ENCODE measurements around the gene USP19.

DNA sequence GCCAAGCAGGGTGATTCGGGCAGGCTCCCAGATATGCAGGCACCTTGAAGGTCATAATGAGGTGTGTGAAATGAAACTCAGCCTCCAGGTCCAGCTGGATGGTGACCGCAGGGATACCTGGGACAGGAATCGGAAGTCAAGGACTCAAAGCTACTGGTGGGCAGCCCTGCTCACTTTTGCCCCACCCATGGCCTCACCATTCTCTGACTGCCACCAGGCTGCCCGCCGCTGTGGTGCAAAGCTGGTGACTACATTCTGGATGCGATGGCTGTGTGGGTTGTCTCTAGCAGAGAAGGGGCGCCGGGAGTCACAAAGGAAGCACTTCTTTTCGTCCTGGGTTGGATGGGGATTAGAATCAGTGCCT, 11.4 kb upstream of the USP19 start:
- TF ChIP-seq, protein P1, sequence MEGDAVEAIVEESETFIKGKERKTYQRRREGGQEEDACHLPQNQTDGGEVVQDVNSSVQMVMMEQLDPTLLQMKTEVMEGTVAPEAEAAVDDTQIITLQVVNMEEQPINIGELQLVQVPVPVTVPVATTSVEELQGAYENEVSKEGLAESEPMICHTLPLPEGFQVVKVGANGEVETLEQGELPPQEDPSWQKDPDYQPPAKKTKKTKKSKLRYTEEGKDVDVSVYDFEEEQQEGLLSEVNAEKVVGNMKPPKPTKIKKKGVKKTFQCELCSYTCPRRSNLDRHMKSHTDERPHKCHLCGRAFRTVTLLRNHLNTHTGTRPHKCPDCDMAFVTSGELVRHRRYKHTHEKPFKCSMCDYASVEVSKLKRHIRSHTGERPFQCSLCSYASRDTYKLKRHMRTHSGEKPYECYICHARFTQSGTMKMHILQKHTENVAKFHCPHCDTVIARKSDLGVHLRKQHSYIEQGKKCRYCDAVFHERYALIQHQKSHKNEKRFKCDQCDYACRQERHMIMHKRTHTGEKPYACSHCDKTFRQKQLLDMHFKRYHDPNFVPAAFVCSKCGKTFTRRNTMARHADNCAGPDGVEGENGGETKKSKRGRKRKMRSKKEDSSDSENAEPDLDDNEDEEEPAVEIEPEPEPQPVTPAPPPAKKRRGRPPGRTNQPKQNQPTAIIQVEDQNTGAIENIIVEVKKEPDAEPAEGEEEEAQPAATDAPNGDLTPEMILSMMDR (IDR thresholded peaks at IDR 0.05) = no peak
- no peak for TF ChIP-seq POLR2A (IDR thresholded peaks at IDR 0.05)

All from gastroesophageal sphincter (tissue), 3 donors.